CD4-positive, CD25-positive, alpha-beta regulatory T cell (primary cell): Measurements from ENCODE around the gene NUDT17. TPM values are rescaled to one million over a fixed set of nuclear protein-coding genes. Genes with fewer than 3 reads are reported as not detected.

Source experiments
- ATAC-seq, 2 donors: fragments of 150-1000 bp; cut with Tn5 transposase; one replicate each; pipeline ENCODE4 v1.10.0; 2021; ENCODE audit warnings: low read depth in 2 of 2, moderate number of reproducible peaks in 2 of 2, moderate library complexity in 1 of 2
- DNase-seq, 3 donors: peaks; one replicate each; pipeline versions ENCODE4 v3.0.0 to v3.0.0-alpha.2; 2012 to 2022; ENCODE audit warnings: mixed read lengths in 1 of 3
- H3K27ac ChIP-seq: one replicate; pipeline ENCODE4 v1.7.0; 2013; ENCODE audit warnings: mild to moderate bottlenecking, low read length; ENCODE audit not compliant: insufficient read depth, poor library complexity, severe bottlenecking
- H3K27me3 ChIP-seq: one replicate; pipeline ENCODE4 v1.7.0; 2013; ENCODE audit warnings: low read length; ENCODE audit not compliant: control insufficient read depth, insufficient read depth
- H3K36me3 ChIP-seq: one replicate; pipeline ENCODE4 v1.7.0; 2013; ENCODE audit warnings: mild to moderate bottlenecking, low read length, moderate library complexity; ENCODE audit not compliant: control insufficient read depth, insufficient read depth
- H3K4me1 ChIP-seq: 2 replicates; pipeline ENCODE4 v1.7.0; 2013; ENCODE audit warnings: mild to moderate bottlenecking, low read length; ENCODE audit not compliant: insufficient read depth, control insufficient read depth, poor library complexity, severe bottlenecking
- H3K4me3 ChIP-seq: one replicate; pipeline ENCODE4 v1.7.0; 2013; ENCODE audit warnings: low read depth, mild to moderate bottlenecking, low read length, moderate library complexity
- H3K9me3 ChIP-seq, 2 experiments: 1 replicate in 1 of 2; 2 replicates in 1 of 2; pipeline ENCODE4 v1.7.0; 2013; ENCODE audit warnings: low read length in 2 of 2, mild to moderate bottlenecking in 1 of 2, moderate library complexity in 1 of 2; ENCODE audit not compliant: control insufficient read depth in 2 of 2
- H3K27ac Mint-ChIP-seq, 3 donors: one replicate each; pipeline ENCODE4 v1.8.0; 2020 to 2022; ENCODE audit warnings: mild to moderate bottlenecking in 3 of 3, mixed read lengths in 3 of 3, moderate library complexity in 2 of 3
- H3K27me3 Mint-ChIP-seq: one replicate; pipeline ENCODE4 v1.8.0; 2022; ENCODE audit warnings: mild to moderate bottlenecking, mixed read lengths
- H3K36me3 Mint-ChIP-seq: one replicate; pipeline ENCODE4 v1.8.0; 2020; ENCODE audit warnings: mixed read lengths
- H3K4me1 Mint-ChIP-seq, 4 donors: one replicate each; pipeline ENCODE4 v1.8.0; 2020 to 2022; ENCODE audit warnings: mixed read lengths in 4 of 4, mild to moderate bottlenecking in 1 of 4
- H3K4me3 Mint-ChIP-seq, 4 donors: one replicate each; pipeline ENCODE4 v1.8.0; 2020 to 2022; ENCODE audit warnings: mild to moderate bottlenecking in 4 of 4, mixed read lengths in 4 of 4, moderate library complexity in 3 of 4
- H3K9me3 Mint-ChIP-seq, 7 donors: one replicate each; pipeline ENCODE4 v1.8.0; 2020 to 2022; ENCODE audit warnings: mixed read lengths in 7 of 7, mild to moderate bottlenecking in 3 of 7, moderate library complexity in 2 of 7
- polyA plus RNA-seq, 4 donors: library from polyadenylated mRNA; unstranded; fragments of 300-500 nt; fragmentation: Illumina TruSeq; gene quantifications; one replicate each; pipeline ENCODE4 v1.2.3, GENCODE V29; 2021
- total RNA-seq: library from RNA; stranded (reverse); gene quantifications from one replicate; pipeline ENCODE4 v1.2.3, GENCODE V29; 2022

NUDT17 gene
- 3.5 TPM for total RNA-seq
- polyA plus RNA-seq: 1 to 10 TPM; 1.6 to 4.8 (median 2.8) TPM

GRCh38 chr1:145845514-145846161, at the start of gene NUDT17:
TSS of gene NUDT17 (plus strand) at chr1:145845630. CDS start at chr1:145845641, 11 bp downstream.
- DNase-seq (peak; percentile 67 to 79 (median 72)), ATAC-seq (peak; percentile 77 to 79)
- H3K4me3 ChIP-seq: peak within 1 kb of the TSS; percentile 86
- peaks cover 26% of the 10 kb centered on the region for H3K36me3 Mint-ChIP-seq
- H3K9me3 ChIP-seq: no peaks in the 10 kb centered on the region
- no peak within 1 kb of the TSS for H3K4me3 Mint-ChIP-seq
- peak within 1 kb of the TSS; percentile 29 for H3K27ac ChIP-seq
- H3K27ac Mint-ChIP-seq: peak within 1 kb of the TSS; percentile 75 to 89 (median 88)
- H3K4me1 Mint-ChIP-seq: peaks cover 0 to 8% (median 3%) of the 10 kb centered on the region in 4 donors
- H3K36me3 ChIP-seq: peaks cover 34% of the 10 kb centered on the region
- H3K27me3 Mint-ChIP-seq: no peaks in the 10 kb centered on the region
- H3K27me3 ChIP-seq: no peaks in the 10 kb centered on the region
- peaks cover 16% of the 10 kb centered on the region for H3K4me1 ChIP-seq
- H3K9me3 Mint-ChIP-seq: no peaks in the 10 kb centered on the region

GRCh38 chr1:145796753-145797152, 48.7 kb upstream of the NUDT17 start:
- no peaks in the 10 kb centered on the region for H3K4me1 ChIP-seq
- no peak overlapping the region for H3K4me3 ChIP-seq
- no peak for DNase-seq
- Mint-ChIP-seq H3K4me3 (peak overlapping the region in 1 of 4 donors; percentile 27), H3K36me3 (peaks cover 49% of the 10 kb centered on the region), H3K27me3 (no peaks in the 10 kb centered on the region), H3K9me3 (peaks cover 0 to 23% (median 17%) of the 10 kb centered on the region in 7 donors), H3K27ac (peak overlapping the region in 1 of 3 donors; percentile 26), H3K4me1 (peaks cover 4 to 29% (median 19%) of the 10 kb centered on the region in 4 donors)
- H3K9me3 ChIP-seq: peaks cover 20 to 22% of the 10 kb centered on the region in 2 experiments
- H3K36me3 ChIP-seq: peaks cover 7% of the 10 kb centered on the region
- no peaks in the 10 kb centered on the region for H3K27me3 ChIP-seq
- H3K27ac ChIP-seq: no peak overlapping the region
- no peak for ATAC-seq

- no peak overlapping the region for H3K4me3 Mint-ChIP-seq
- Histone ChIP-seq H3K4me3 (no peak overlapping the region), H3K27me3 (no peaks in the 10 kb centered on the region), H3K4me1 (no peaks in the 10 kb centered on the region), H3K36me3 (peaks cover 4% of the 10 kb centered on the region), H3K27ac (no peak overlapping the region), H3K9me3 (peaks cover 20 to 22% of the 10 kb centered on the region in 2 experiments)
- H3K27me3 Mint-ChIP-seq: no peaks in the 10 kb centered on the region
- DNase-seq (no peak), ATAC-seq (no peak)
- peaks cover 34% of the 10 kb centered on the region for H3K36me3 Mint-ChIP-seq
- no peak overlapping the region for H3K27ac Mint-ChIP-seq
- peaks cover 0 to 23% (median 17%) of the 10 kb centered on the region in 7 donors for H3K9me3 Mint-ChIP-seq
- H3K4me1 Mint-ChIP-seq: peaks cover 10 to 52% (median 39%) of the 10 kb centered on the region in 4 donors
These were observed 45.6 kb upstream of the NUDT17 start for GRCh38 chr1:145799806-145800205.

GRCh38 chr1:145804235-145805045, 41.0 kb upstream of the NUDT17 start:
- H3K27me3 Mint-ChIP-seq: no peaks in the 10 kb centered on the region
- H3K36me3 Mint-ChIP-seq: peaks cover 3% of the 10 kb centered on the region
- ATAC-seq (no peak), DNase-seq (no peak)
- H3K9me3 ChIP-seq: no peaks in the 10 kb centered on the region
- H3K36me3 ChIP-seq: no peaks in the 10 kb centered on the region
- peaks cover 34 to 71% (median 52%) of the 10 kb centered on the region in 4 donors for H3K4me1 Mint-ChIP-seq
- no peak overlapping the region for H3K27ac ChIP-seq
- H3K4me1 ChIP-seq: no peaks in the 10 kb centered on the region
- no peaks in the 10 kb centered on the region for H3K27me3 ChIP-seq
- peak overlapping the region in 1 of 3 donors; percentile 90 for H3K27ac Mint-ChIP-seq
- H3K4me3 Mint-ChIP-seq: no peak overlapping the region
- peaks cover 0 to 3% (median 0%) of the 10 kb centered on the region in 7 donors for H3K9me3 Mint-ChIP-seq
- H3K4me3 ChIP-seq: no peak overlapping the region

GRCh38 chr1:145805057-145805456, 40.4 kb upstream of the NUDT17 start:
- Histone ChIP-seq H3K27me3 (no peaks in the 10 kb centered on the region), H3K27ac (no peak overlapping the region), H3K4me3 (no peak overlapping the region), H3K9me3 (no peaks in the 10 kb centered on the region), H3K4me1 (no peaks in the 10 kb centered on the region), H3K36me3 (no peaks in the 10 kb centered on the region)
- Mint-ChIP-seq H3K9me3 (peaks cover 0 to 3% (median 0%) of the 10 kb centered on the region in 7 donors), H3K4me1 (peaks cover 34 to 69% (median 51%) of the 10 kb centered on the region in 4 donors), H3K4me3 (no peak overlapping the region), H3K27me3 (no peaks in the 10 kb centered on the region), H3K27ac (no peak overlapping the region), H3K36me3 (peaks cover 3% of the 10 kb centered on the region)
- DNase-seq (no peak), ATAC-seq (no peak)

- H3K27ac ChIP-seq: no peak overlapping the region
- Mint-ChIP-seq H3K4me3 (no peak overlapping the region), H3K36me3 (peaks cover 3% of the 10 kb centered on the region), H3K9me3 (no peaks in the 10 kb centered on the region), H3K4me1 (peaks cover 34 to 61% (median 46%) of the 10 kb centered on the region in 4 donors), H3K27me3 (no peaks in the 10 kb centered on the region), H3K27ac (peak overlapping the region in 1 of 3 donors; percentile 67)
- no peaks in the 10 kb centered on the region for H3K27me3 ChIP-seq
- H3K4me1 ChIP-seq: no peaks in the 10 kb centered on the region
- DNase-seq: no peak
- H3K4me3 ChIP-seq: no peak overlapping the region
- no peaks in the 10 kb centered on the region for H3K36me3 ChIP-seq
- no peaks in the 10 kb centered on the region for H3K9me3 ChIP-seq
- no peak for ATAC-seq
These were observed 39.0 kb upstream of the NUDT17 start for GRCh38 chr1:145806408-145806807.

GRCh38 chr1:145806844-145807243, 38.6 kb upstream of the NUDT17 start:
- no peak for DNase-seq
- H3K36me3 ChIP-seq: no peaks in the 10 kb centered on the region
- H3K36me3 Mint-ChIP-seq: peaks cover 3% of the 10 kb centered on the region
- no peaks in the 10 kb centered on the region for H3K27me3 ChIP-seq
- no peak overlapping the region for H3K4me3 Mint-ChIP-seq
- no peaks in the 10 kb centered on the region for H3K9me3 Mint-ChIP-seq
- H3K27ac Mint-ChIP-seq: no peak overlapping the region
- no peak for ATAC-seq
- peaks cover 34 to 56% (median 45%) of the 10 kb centered on the region in 4 donors for H3K4me1 Mint-ChIP-seq
- no peak overlapping the region for H3K4me3 ChIP-seq
- H3K27me3 Mint-ChIP-seq: no peaks in the 10 kb centered on the region
- no peaks in the 10 kb centered on the region for H3K4me1 ChIP-seq
- no peaks in the 10 kb centered on the region for H3K9me3 ChIP-seq
- no peak overlapping the region for H3K27ac ChIP-seq
